ENCODE data around the gene MATN1. TPM values are rescaled to one million over a fixed set of nuclear protein-coding genes. Genes with fewer than 3 reads are reported as not detected.

MATN1 gene
- total RNA-seq, 2 donors from 2014 or later: 2.1 to 3.7 TPM

GRCh38 chr1:30672661-30673060 is 50.7 kb downstream of the MATN1 start:
- H3K4me3 Mint-ChIP-seq: no peak overlapping the region
- H3K36me3 Mint-ChIP-seq (ENCODE audit: low read depth): no peaks in the 10 kb centered on the region
- peaks cover 21% of the 10 kb centered on the region for H3K27me3 Mint-ChIP-seq
- ATAC-seq: no peak
- no peak for DNase-seq
- no peaks in the 10 kb centered on the region for H3K9me3 ChIP-seq (ENCODE audit: control insufficient read depth, low read length, poor library complexity, severe bottlenecking)
- no peak overlapping the region for H3K27ac Mint-ChIP-seq
- no peaks in the 10 kb centered on the region for H3K4me1 Mint-ChIP-seq

- Mint-ChIP-seq H3K36me3 (ENCODE audit: low read depth) (no peaks in the 10 kb centered on the region), H3K4me1 (no peaks in the 10 kb centered on the region), H3K27me3 (peaks cover 21% of the 10 kb centered on the region), H3K27ac (no peak overlapping the region), H3K4me3 (no peak overlapping the region)
- no peaks in the 10 kb centered on the region for H3K9me3 ChIP-seq (ENCODE audit: control insufficient read depth, low read length, poor library complexity, severe bottlenecking)
- no peak for ATAC-seq
- DNase-seq: no peak
Observed at GRCh38 chr1:30670240-30671060, 52.9 kb downstream of the MATN1 start.

DNA sequence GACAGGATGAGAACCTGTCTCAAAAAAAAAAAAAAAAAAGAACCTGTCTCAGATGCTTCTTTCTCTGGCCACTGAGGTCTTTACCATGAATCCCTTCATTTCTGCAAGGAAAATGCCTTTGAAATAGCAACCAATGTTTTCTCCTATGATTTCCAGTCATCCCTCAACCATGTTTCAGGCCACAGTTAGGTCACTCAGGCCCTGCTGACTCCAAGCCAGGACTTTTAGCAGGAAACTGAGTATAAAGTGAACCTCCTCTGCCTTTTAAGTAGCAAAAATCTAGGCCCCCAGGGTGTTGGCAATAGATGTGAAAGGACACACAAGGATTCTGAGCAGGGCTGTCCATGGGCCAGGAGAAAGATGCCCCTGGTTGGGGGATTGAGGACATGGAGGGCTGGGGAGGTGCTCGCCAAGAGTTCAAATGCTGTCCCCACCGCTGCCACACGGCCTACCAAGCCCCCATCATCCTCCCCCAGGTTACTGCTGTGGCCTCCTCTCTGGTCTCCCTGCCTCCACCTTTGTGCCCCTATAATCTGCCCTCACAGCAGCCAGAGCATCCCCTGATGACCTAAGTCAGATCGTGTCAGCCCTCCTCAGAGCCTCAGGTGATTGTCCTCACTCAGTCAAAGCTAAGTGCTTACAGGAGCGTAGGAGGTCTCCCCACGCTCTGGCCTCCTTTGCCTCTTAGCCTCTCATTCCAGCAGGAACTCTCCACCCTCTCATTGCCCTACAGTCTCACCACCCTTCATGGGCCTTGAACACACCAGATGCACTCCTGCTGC is 54.6 kb downstream of the MATN1 start:
- ATAC-seq (no peak), DNase-seq (no peak)
- H3K9me3 ChIP-seq (ENCODE audit: control insufficient read depth, low read length, poor library complexity, severe bottlenecking): no peaks in the 10 kb centered on the region
- Mint-ChIP-seq H3K4me1 (no peaks in the 10 kb centered on the region), H3K36me3 (ENCODE audit: low read depth) (no peaks in the 10 kb centered on the region), H3K27ac (no peak overlapping the region), H3K27me3 (peaks cover 21% of the 10 kb centered on the region), H3K4me3 (no peak overlapping the region)

- H3K36me3 Mint-ChIP-seq (ENCODE audit: low read depth): no peaks in the 10 kb centered on the region
- no peak for ATAC-seq
- H3K27me3 Mint-ChIP-seq: peaks cover 21% of the 10 kb centered on the region
- H3K4me3 Mint-ChIP-seq: no peak overlapping the region
- no peak for DNase-seq
- H3K4me1 Mint-ChIP-seq: no peaks in the 10 kb centered on the region
- H3K9me3 ChIP-seq (ENCODE audit: control insufficient read depth, low read length, poor library complexity, severe bottlenecking): no peaks in the 10 kb centered on the region
- no peak overlapping the region for H3K27ac Mint-ChIP-seq
Observed at GRCh38 chr1:30668024-30668423, 55.4 kb downstream of the MATN1 start.

DNA sequence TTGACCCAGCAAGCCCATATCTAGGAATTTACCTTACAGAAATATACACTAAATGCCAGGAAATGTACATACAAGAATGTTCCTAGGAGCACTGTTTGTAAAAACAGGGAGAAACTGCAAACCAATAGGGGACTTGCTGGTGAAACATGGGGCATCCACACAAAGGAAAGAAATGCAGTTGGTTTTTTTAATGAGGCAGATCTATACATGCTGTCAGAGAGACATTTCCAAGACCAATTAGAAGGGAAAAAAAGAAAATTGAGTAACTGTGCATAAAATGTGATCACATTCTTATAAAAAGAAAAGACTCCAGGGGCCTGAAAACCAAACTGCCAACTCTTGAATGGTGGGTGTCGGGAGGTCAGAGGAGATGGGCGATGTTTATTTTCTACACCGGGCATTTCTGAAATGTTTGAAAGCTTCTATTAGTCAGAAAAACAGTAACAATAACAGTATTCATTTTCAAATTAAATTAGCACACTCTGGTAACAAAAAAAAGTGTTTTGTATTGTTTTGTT is 56.6 kb downstream of the MATN1 start:
- no peak for DNase-seq
- H3K4me1 Mint-ChIP-seq: no peaks in the 10 kb centered on the region
- no peaks in the 10 kb centered on the region for H3K36me3 Mint-ChIP-seq (ENCODE audit: low read depth)
- H3K27me3 Mint-ChIP-seq: peaks cover 21% of the 10 kb centered on the region
- ATAC-seq: no peak
- H3K9me3 ChIP-seq (ENCODE audit: control insufficient read depth, low read length, poor library complexity, severe bottlenecking): no peaks in the 10 kb centered on the region
- H3K4me3 Mint-ChIP-seq: no peak overlapping the region
- no peak overlapping the region for H3K27ac Mint-ChIP-seq

GRCh38 chr1:30665216-30666010 is 58.0 kb downstream of the MATN1 start:
- H3K27ac Mint-ChIP-seq: no peak overlapping the region
- DNase-seq (no peak), ATAC-seq (no peak)
- no peaks in the 10 kb centered on the region for H3K4me1 Mint-ChIP-seq
- H3K27me3 Mint-ChIP-seq: peaks cover 17% of the 10 kb centered on the region
- H3K4me3 Mint-ChIP-seq: no peak overlapping the region
- no peaks in the 10 kb centered on the region for H3K36me3 Mint-ChIP-seq (ENCODE audit: low read depth)
- H3K9me3 ChIP-seq (ENCODE audit: control insufficient read depth, low read length, poor library complexity, severe bottlenecking): no peaks in the 10 kb centered on the region

DNA sequence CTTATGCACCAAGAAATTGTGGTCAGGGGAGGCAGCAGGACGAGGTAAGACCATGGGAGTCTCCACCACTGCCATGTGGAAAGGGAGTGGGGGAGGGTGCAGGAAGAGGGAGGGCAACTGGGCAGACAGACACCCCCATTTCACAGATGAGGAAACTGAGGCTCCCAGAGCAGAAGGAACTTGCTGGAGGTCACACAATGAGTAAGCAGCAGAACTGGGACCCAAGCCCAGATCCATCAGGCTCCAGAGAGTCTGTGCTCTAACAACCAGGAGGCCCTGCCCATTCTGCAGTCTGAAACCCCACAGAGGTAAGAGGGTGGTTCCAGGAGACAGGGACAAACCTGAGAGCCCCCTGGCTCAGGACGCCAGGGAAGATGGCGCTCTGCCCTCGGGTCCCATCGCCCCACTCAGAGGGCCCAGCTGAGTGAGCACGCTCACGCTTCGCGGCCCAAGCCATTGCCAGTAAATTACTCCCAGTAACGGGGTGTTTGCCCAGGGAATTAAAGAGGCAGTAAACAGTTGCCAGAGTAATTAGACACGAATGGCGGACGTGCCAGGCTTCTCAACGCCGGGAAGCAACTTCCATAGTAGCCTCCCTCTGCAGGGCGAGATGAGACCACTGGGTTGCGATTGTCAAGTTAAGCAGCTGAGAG is 59.2 kb downstream of the MATN1 start:
- Mint-ChIP-seq H3K4me3 (no peak overlapping the region), H3K27ac (no peak overlapping the region)

GRCh38 chr1:30663596-30664091 is 59.7 kb downstream of the MATN1 start:
- H3K27me3 Mint-ChIP-seq: peaks cover 8% of the 10 kb centered on the region
- H3K9me3 ChIP-seq (ENCODE audit: control insufficient read depth, low read length, poor library complexity, severe bottlenecking): no peaks in the 10 kb centered on the region
- H3K27ac Mint-ChIP-seq: no peak overlapping the region
- ATAC-seq: no peak
- H3K36me3 Mint-ChIP-seq (ENCODE audit: low read depth): no peaks in the 10 kb centered on the region
- H3K4me3 Mint-ChIP-seq: no peak overlapping the region
- DNase-seq: no peak
- H3K4me1 Mint-ChIP-seq: no peaks in the 10 kb centered on the region

More for the DNA sequence above, 59.2 kb downstream of the MATN1 start:
- ATAC-seq (no peak), DNase-seq (no peak)
- H3K9me3 ChIP-seq (ENCODE audit: control insufficient read depth, low read length, poor library complexity, severe bottlenecking): no peaks in the 10 kb centered on the region
- no peaks in the 10 kb centered on the region for H3K4me1 Mint-ChIP-seq
- peaks cover 8% of the 10 kb centered on the region for H3K27me3 Mint-ChIP-seq
- H3K36me3 Mint-ChIP-seq (ENCODE audit: low read depth): no peaks in the 10 kb centered on the region

DNA sequence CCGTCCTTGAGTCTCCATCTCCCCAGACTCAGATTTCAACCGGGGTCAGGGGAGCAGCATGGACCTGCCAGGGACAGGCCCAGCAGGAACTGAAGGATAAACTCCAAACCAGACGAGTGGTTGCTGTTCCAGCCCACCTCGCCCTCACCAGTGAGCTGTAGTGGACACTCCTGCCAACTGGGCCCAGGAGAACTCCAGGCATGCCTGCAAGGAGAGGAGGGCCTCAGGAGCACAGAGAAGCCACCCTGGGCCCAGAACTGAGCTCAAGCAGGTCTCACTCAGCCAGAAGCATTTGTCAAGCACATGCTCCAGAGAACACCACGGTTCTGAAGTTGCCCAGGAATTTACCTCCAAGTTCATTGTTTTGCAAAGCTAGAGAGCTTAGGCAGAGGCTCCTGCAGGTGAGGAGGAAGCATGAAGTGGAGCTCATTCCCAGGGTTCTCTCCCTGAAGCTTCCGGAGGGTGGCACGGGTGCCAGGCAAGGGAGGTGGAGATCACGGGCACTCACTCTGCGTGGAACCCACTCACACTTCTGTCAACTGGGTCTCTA is 61.0 kb downstream of the MATN1 start:
- H3K9me3 ChIP-seq (ENCODE audit: control insufficient read depth, low read length, poor library complexity, severe bottlenecking): no peaks in the 10 kb centered on the region
- H3K27me3 Mint-ChIP-seq: peaks cover 9% of the 10 kb centered on the region
- ATAC-seq (no peak), DNase-seq (no peak)
- H3K4me1 Mint-ChIP-seq: no peaks in the 10 kb centered on the region
- no peak overlapping the region for H3K27ac Mint-ChIP-seq
- H3K4me3 Mint-ChIP-seq: no peak overlapping the region
- no peaks in the 10 kb centered on the region for H3K36me3 Mint-ChIP-seq (ENCODE audit: low read depth)

- no peaks in the 10 kb centered on the region for H3K9me3 ChIP-seq (ENCODE audit: control insufficient read depth, low read length, poor library complexity, severe bottlenecking)
- H3K27ac Mint-ChIP-seq: no peak overlapping the region
- H3K4me3 Mint-ChIP-seq: no peak overlapping the region
- no peak for DNase-seq
- H3K36me3 Mint-ChIP-seq (ENCODE audit: low read depth): no peaks in the 10 kb centered on the region
- no peaks in the 10 kb centered on the region for H3K4me1 Mint-ChIP-seq
- H3K27me3 Mint-ChIP-seq: peaks cover 9% of the 10 kb centered on the region
- ATAC-seq: no peak
Observed at GRCh38 chr1:30661311-30661710, 62.1 kb downstream of the MATN1 start.
